ENCODE data around the gene RNF31. TPM values are rescaled to one million over a fixed set of nuclear protein-coding genes. Genes with fewer than 3 reads are reported as not detected.

RNF31 gene
- total and polyA plus RNA-seq, 2 donors: 44.9 to 105 TPM

GRCh38 chr14:24189059-24189375 lies 41.7 kb downstream of the RNF31 start:
- Histone ChIP-seq H3K27ac (ENCODE audit: low read depth in 1 of 2, low read length in 1 of 2) (peak overlapping the region in 1 of 2 donors; percentile 59), H3K36me3 (ENCODE audit: control insufficient read depth in 2 of 2, insufficient read depth in 2 of 2, low read length in 1 of 2) (peaks cover 34 to 56% of the 10 kb centered on the region in 2 donors), H3K4me3 (ENCODE audit: low read length in 2 of 2) (peak overlapping the region in 1 of 2 donors; percentile 60), H3K9me3 (ENCODE audit: control insufficient read depth in 2 of 2, insufficient read depth in 1 of 2, low read length in 1 of 2) (no peaks in the 10 kb centered on the region), H3K27me3 (ENCODE audit: control insufficient read depth in 2 of 2, insufficient read depth in 1 of 2, low read length in 1 of 2) (no peaks in the 10 kb centered on the region), H3K4me1 (ENCODE audit: control insufficient read depth in 2 of 2, insufficient read depth in 2 of 2, low read length in 2 of 2) (peaks cover 11 to 24% of the 10 kb centered on the region in 2 donors)
- no peak for DNase-seq (ENCODE audit: low read depth in 6 of 9, low spot score in 9 of 9)
- 3% methylated on average over 3 of the region's 3 CpGs for WGBS

GRCh38 chr14:24189460-24189859 lies 42.2 kb downstream of the RNF31 start:
- Histone ChIP-seq H3K27me3 (ENCODE audit: control insufficient read depth in 2 of 2, insufficient read depth in 1 of 2, low read length in 1 of 2) (no peaks in the 10 kb centered on the region), H3K4me3 (ENCODE audit: low read length in 2 of 2) (no peak overlapping the region), H3K27ac (ENCODE audit: low read depth in 1 of 2, low read length in 1 of 2) (no peak overlapping the region), H3K36me3 (ENCODE audit: control insufficient read depth in 2 of 2, insufficient read depth in 2 of 2, low read length in 1 of 2) (peaks cover 30 to 52% of the 10 kb centered on the region in 2 donors), H3K4me1 (ENCODE audit: control insufficient read depth in 2 of 2, insufficient read depth in 2 of 2, low read length in 2 of 2) (peaks cover 16 to 25% of the 10 kb centered on the region in 2 donors), H3K9me3 (ENCODE audit: control insufficient read depth in 2 of 2, insufficient read depth in 1 of 2, low read length in 1 of 2) (no peaks in the 10 kb centered on the region)
- WGBS: 97% methylated on average over 9 of the region's 9 CpGs
- DNase-seq (ENCODE audit: low read depth in 6 of 9, low spot score in 9 of 9): no peak

- DNase-seq (ENCODE audit: low read depth in 6 of 9, low spot score in 9 of 9): no peak
- Histone ChIP-seq H3K4me1 (ENCODE audit: control insufficient read depth in 2 of 2, insufficient read depth in 2 of 2, low read length in 2 of 2) (peaks cover 20 to 32% of the 10 kb centered on the region in 2 donors), H3K9me3 (ENCODE audit: control insufficient read depth in 2 of 2, insufficient read depth in 1 of 2, low read length in 1 of 2) (no peaks in the 10 kb centered on the region), H3K27me3 (ENCODE audit: control insufficient read depth in 2 of 2, insufficient read depth in 1 of 2, low read length in 1 of 2) (no peaks in the 10 kb centered on the region), H3K27ac (ENCODE audit: low read depth in 1 of 2, low read length in 1 of 2) (no peak overlapping the region), H3K36me3 (ENCODE audit: control insufficient read depth in 2 of 2, insufficient read depth in 2 of 2, low read length in 1 of 2) (peaks cover 20 to 48% of the 10 kb centered on the region in 2 donors), H3K4me3 (ENCODE audit: low read length in 2 of 2) (no peak overlapping the region)
- 97% methylated on average over 10 of the region's 10 CpGs for WGBS
Observed at GRCh38 chr14:24190416-24190815, 43.1 kb downstream of the RNF31 start.

GRCh38 chr14:24192933-24193332 lies 45.6 kb downstream of the RNF31 start:
- Histone ChIP-seq H3K4me3 (ENCODE audit: low read length in 2 of 2) (no peak overlapping the region), H3K9me3 (ENCODE audit: control insufficient read depth in 2 of 2, insufficient read depth in 1 of 2, low read length in 1 of 2) (no peaks in the 10 kb centered on the region), H3K27ac (ENCODE audit: low read depth in 1 of 2, low read length in 1 of 2) (no peak overlapping the region), H3K36me3 (ENCODE audit: control insufficient read depth in 2 of 2, insufficient read depth in 2 of 2, low read length in 1 of 2) (peaks cover 14 to 33% of the 10 kb centered on the region in 2 donors), H3K4me1 (ENCODE audit: control insufficient read depth in 2 of 2, insufficient read depth in 2 of 2, low read length in 2 of 2) (peaks cover 21 to 40% of the 10 kb centered on the region in 2 donors), H3K27me3 (ENCODE audit: control insufficient read depth in 2 of 2, insufficient read depth in 1 of 2, low read length in 1 of 2) (no peaks in the 10 kb centered on the region)
- DNase-seq (ENCODE audit: low read depth in 6 of 9, low spot score in 9 of 9): no peak
- 93% methylated on average over 15 of the region's 15 CpGs for WGBS

- no peak for DNase-seq (ENCODE audit: low read depth in 6 of 9, low spot score in 9 of 9)
- peak overlapping the region in 1 of 2 donors; percentile 94 for H3K27ac ChIP-seq (ENCODE audit: low read depth in 1 of 2, low read length in 1 of 2)
- H3K36me3 ChIP-seq (ENCODE audit: control insufficient read depth in 2 of 2, insufficient read depth in 2 of 2, low read length in 1 of 2): peaks cover 14 to 36% of the 10 kb centered on the region in 2 donors
- 95% methylated on average over 7 of the region's 7 CpGs for WGBS
- peaks cover 17 to 27% of the 10 kb centered on the region in 2 donors for H3K4me1 ChIP-seq (ENCODE audit: control insufficient read depth in 2 of 2, insufficient read depth in 2 of 2, low read length in 2 of 2)
- H3K9me3 ChIP-seq (ENCODE audit: control insufficient read depth in 2 of 2, insufficient read depth in 1 of 2, low read length in 1 of 2): no peaks in the 10 kb centered on the region
- no peaks in the 10 kb centered on the region for H3K27me3 ChIP-seq (ENCODE audit: control insufficient read depth in 2 of 2, insufficient read depth in 1 of 2, low read length in 1 of 2)
- peak overlapping the region; percentile 94 to 98 for H3K4me3 ChIP-seq (ENCODE audit: low read length in 2 of 2)
Observed at GRCh38 chr14:24194186-24194872, 47.0 kb downstream of the RNF31 start.

GRCh38 chr14:24194873-24195185 lies 47.5 kb downstream of the RNF31 start:
- Histone ChIP-seq H3K4me1 (ENCODE audit: control insufficient read depth in 2 of 2, insufficient read depth in 2 of 2, low read length in 2 of 2) (peaks cover 17 to 25% of the 10 kb centered on the region in 2 donors), H3K27me3 (ENCODE audit: control insufficient read depth in 2 of 2, insufficient read depth in 1 of 2, low read length in 1 of 2) (no peaks in the 10 kb centered on the region), H3K36me3 (ENCODE audit: control insufficient read depth in 2 of 2, insufficient read depth in 2 of 2, low read length in 1 of 2) (peaks cover 14 to 34% of the 10 kb centered on the region in 2 donors), H3K4me3 (ENCODE audit: low read length in 2 of 2) (peak overlapping the region; percentile 94 to 98), H3K27ac (ENCODE audit: low read depth in 1 of 2, low read length in 1 of 2) (peak overlapping the region; percentile 94 to 98), H3K9me3 (ENCODE audit: control insufficient read depth in 2 of 2, insufficient read depth in 1 of 2, low read length in 1 of 2) (no peaks in the 10 kb centered on the region)
- 68% methylated on average over 8 of the region's 8 CpGs for WGBS
- no peak for DNase-seq (ENCODE audit: low read depth in 6 of 9, low spot score in 9 of 9)

- no peaks in the 10 kb centered on the region for H3K9me3 ChIP-seq (ENCODE audit: control insufficient read depth in 2 of 2, insufficient read depth in 1 of 2, low read length in 1 of 2)
- no peaks in the 10 kb centered on the region for H3K27me3 ChIP-seq (ENCODE audit: control insufficient read depth in 2 of 2, insufficient read depth in 1 of 2, low read length in 1 of 2)
- H3K4me1 ChIP-seq (ENCODE audit: control insufficient read depth in 2 of 2, insufficient read depth in 2 of 2, low read length in 2 of 2): peaks cover 17 to 25% of the 10 kb centered on the region in 2 donors
- peaks cover 14 to 30% of the 10 kb centered on the region in 2 donors for H3K36me3 ChIP-seq (ENCODE audit: control insufficient read depth in 2 of 2, insufficient read depth in 2 of 2, low read length in 1 of 2)
- peak within 1 kb of the TSS; percentile 94 to 98 for H3K4me3 ChIP-seq (ENCODE audit: low read length in 2 of 2)
- peak within 1 kb of the TSS; percentile 94 to 98 for H3K27ac ChIP-seq (ENCODE audit: low read depth in 1 of 2, low read length in 1 of 2)
- WGBS: under 1% methylated on average over 89 of the region's 89 CpGs
- DNase-seq (ENCODE audit: low read depth in 6 of 9, low spot score in 9 of 9): peak; percentile 67 to 95 (median 83)
Observed at GRCh38 chr14:24195186-24196070, 48.1 kb downstream of the RNF31 start, which contains the start of gene TM9SF1. TSS of gene TM9SF1 (minus strand) at chr14:24195441. CDS start at chr14:24195019, 422 bp downstream.

- peak in 3 of 9 donors; percentile 14 to 46 (median 28) for DNase-seq (ENCODE audit: low read depth in 6 of 9, low spot score in 9 of 9)
Observed at GRCh38 chr14:24196071-24197055, 49.1 kb downstream of the RNF31 start.

More at GRCh38 chr14:24196071-24197055, 49.1 kb downstream of the RNF31 start:
- Histone ChIP-seq H3K4me3 (ENCODE audit: low read length in 2 of 2) (peak overlapping the region; percentile 94 to 98), H3K4me1 (ENCODE audit: control insufficient read depth in 2 of 2, insufficient read depth in 2 of 2, low read length in 2 of 2) (peaks cover 17 to 25% of the 10 kb centered on the region in 2 donors), H3K27ac (ENCODE audit: low read depth in 1 of 2, low read length in 1 of 2) (peak overlapping the region; percentile 94 to 98), H3K36me3 (ENCODE audit: control insufficient read depth in 2 of 2, insufficient read depth in 2 of 2, low read length in 1 of 2) (peaks cover 14 to 27% of the 10 kb centered on the region in 2 donors), H3K9me3 (ENCODE audit: control insufficient read depth in 2 of 2, insufficient read depth in 1 of 2, low read length in 1 of 2) (no peaks in the 10 kb centered on the region), H3K27me3 (ENCODE audit: control insufficient read depth in 2 of 2, insufficient read depth in 1 of 2, low read length in 1 of 2) (no peaks in the 10 kb centered on the region)
- 38% methylated on average over 33 of the region's 33 CpGs for WGBS
